ENCODE data around the gene DNAJB4. TPM values are rescaled to one million over a fixed set of nuclear protein-coding genes. Genes with fewer than 3 reads are reported as not detected.
"Not testable (repeated sequence)": the region's sequence is repeated elsewhere in the genome, so short reads cannot be mapped to it uniquely, and the experiment has no call there.

The DNAJB4 gene
- total and polyA plus RNA-seq, 2 of the 8 experiments (the other 6 are each of a cell fraction or from before 2014, with no cell fraction given) = 6.6 to 21.8 TPM

DNA sequence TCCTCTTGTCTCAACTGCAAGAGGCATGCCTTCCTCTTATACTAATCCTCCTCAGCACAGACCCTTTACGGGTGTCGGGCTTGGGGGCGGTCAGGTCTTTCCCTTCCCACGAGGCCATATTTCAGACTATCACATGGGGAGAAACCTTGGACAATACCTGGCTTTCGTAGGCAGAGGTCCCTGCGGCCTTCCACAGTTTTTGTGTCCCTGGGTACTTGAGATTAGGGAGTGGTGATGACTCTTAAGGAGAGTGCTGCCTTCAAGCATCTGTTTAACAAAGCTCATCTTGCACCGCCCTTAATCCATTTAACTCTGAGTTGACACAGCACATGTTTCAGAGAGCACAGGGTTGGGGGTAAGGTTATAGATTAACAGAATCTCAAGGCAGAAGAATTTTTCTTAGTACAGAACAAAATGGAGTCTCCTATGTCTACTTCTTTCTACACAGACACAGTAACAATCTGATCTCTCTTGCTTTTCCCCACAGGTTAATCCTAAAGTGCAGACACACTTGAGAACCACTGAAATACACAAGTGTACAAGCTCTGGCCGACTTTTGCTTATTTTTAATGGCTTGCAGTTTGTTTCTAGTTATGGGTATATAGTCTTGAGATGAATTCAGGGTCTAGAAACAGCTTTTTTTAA, 21.3 kb upstream of the DNAJB4 start:
- POLR2A ChIA-PET (ENCODE audit: partially characterized antibody) = interaction anchor here (1.1 to 7.5 kb wide), 3 partner anchors 14 to 62 kb away, joined by 3 to 40 read pairs (median 13); partner anchors contain the start of gene DNAJB4
- H3K4ac ChIP-seq (replicated peaks; ENCODE audit: insufficient read length, low read depth, low read length); H3K14ac ChIP-seq (ENCODE audit: insufficient read length); H2BK5ac ChIP-seq (ENCODE audit: low read depth, low read length); H3K18ac ChIP-seq (ENCODE audit: extremely low read depth, low read length); H3K23me2 ChIP-seq (ENCODE audit: low read depth, low read length); H2BK120ac ChIP-seq (replicated peaks; ENCODE audit: low read depth, low read length); H3K56ac ChIP-seq (replicated peaks; ENCODE audit: insufficient read length, low read depth, low read length); H4K91ac ChIP-seq (replicated peaks; ENCODE audit: insufficient read length, low read length); H2BK15ac ChIP-seq (ENCODE audit: low read length); H3K27ac ChIP-seq (ENCODE audit: low read depth, low read length); H3K9me3 ChIP-seq (ENCODE audit: insufficient read depth in 2 of 2, low read depth in 1 of 2, low read length in 1 of 2); H2AK5ac ChIP-seq (ENCODE audit: low read depth, low read length); H4K5ac ChIP-seq (ENCODE audit: insufficient read length, low read depth, low read length); H3K4me2 ChIP-seq (ENCODE audit: insufficient read depth in 1 of 2, low read depth in 2 of 2, low read length in 2 of 2); H2BK12ac ChIP-seq (ENCODE audit: low read depth, low read length); H2AFZ ChIP-seq (ENCODE audit: low read length); H3K36me3 ChIP-seq (ENCODE audit: control insufficient read depth in 2 of 4, insufficient read depth in 4 of 4, low read length in 3 of 4); H3K9ac ChIP-seq (replicated peaks in 1 of 4; ENCODE audit: extremely low read depth in 1 of 4, low read depth in 3 of 4, low read length in 3 of 4); H3K27me3 ChIP-seq (replicated peaks in 1 of 4; ENCODE audit: control insufficient read depth in 3 of 4, extremely low read depth in 1 of 4, insufficient read depth in 3 of 4, low read length in 3 of 4); DNase-seq (ENCODE audit: low read depth in 1 of 2, low spot score in 2 of 2); H4K8ac ChIP-seq (ENCODE audit: extremely low read depth, insufficient read depth, low read length); H3K23ac ChIP-seq (ENCODE audit: insufficient read length); FAIRE-seq; H3K4me3 ChIP-seq (ENCODE audit: extremely low read depth in 1 of 4, insufficient read depth in 2 of 4, low read depth in 3 of 4, low read length in 4 of 4); H3K79me1 ChIP-seq (ENCODE audit: low read depth, low read length); H4K20me1 ChIP-seq (replicated peaks in 1 of 2; ENCODE audit: control insufficient read depth in 1 of 2, insufficient read depth in 2 of 2, low read length in 2 of 2); H3K4me1 ChIP-seq (replicated peaks in 1 of 4; ENCODE audit: control insufficient read depth in 3 of 4, insufficient read depth in 4 of 4, low read length in 3 of 4); H2BK20ac ChIP-seq (ENCODE audit: low read length): not testable (repeated sequence)
- 77% methylated on average over 8 of the region's 8 CpGs; no CpG with 5 or more reads in 1 of the 2 experiments for whole genome bisulfite sequencing, 2 experiments (ENCODE audit: extremely low coverage in 1 of 2, insufficient coverage in 1 of 2, insufficient read length in 1 of 2, insufficient replicate concordance in 2 of 2, low coverage in 1 of 2, low lambda C conversion rate in 2 of 2, missing lambda C conversion rate in 1 of 2)
- peaks cover 4 to 86% of the 10 kb centered on the region in 2 experiments for H3K79me2 ChIP-seq (ENCODE audit: control insufficient read depth in 1 of 2, insufficient read depth in 2 of 2, low read length in 2 of 2)
- CTCF ChIA-PET (ENCODE audit: partially characterized antibody) = interaction anchor here (0.7 to 2.6 kb wide), 2 partner anchors 18 to 131 kb away, joined by 3 to 20 read pairs; no protein-coding TSS in a partner anchor
